ENCODE measurements around the gene HLTF.

The HLTF gene

DNA sequence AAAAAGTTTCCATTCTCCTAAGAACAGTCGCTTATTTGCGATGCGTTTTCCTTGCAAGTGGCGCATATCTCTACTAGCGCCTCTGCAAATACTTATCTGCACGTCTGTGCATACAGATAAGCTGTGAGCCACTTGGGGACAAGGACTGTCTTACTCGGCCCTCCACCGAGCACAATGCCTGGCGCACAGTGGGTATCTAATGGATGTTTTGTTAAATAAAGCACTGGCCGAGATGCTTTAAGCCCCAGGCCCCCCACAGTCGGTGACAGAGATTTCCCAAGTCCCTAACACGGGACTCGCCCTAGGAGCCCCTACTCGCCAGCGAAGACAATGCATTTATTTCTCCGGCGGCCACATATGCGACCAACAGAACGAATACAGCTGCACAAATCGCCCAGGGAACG, 503 bp downstream of the HLTF start:
- DNase-seq (ENCODE audit: low read depth): no peak

DNA sequence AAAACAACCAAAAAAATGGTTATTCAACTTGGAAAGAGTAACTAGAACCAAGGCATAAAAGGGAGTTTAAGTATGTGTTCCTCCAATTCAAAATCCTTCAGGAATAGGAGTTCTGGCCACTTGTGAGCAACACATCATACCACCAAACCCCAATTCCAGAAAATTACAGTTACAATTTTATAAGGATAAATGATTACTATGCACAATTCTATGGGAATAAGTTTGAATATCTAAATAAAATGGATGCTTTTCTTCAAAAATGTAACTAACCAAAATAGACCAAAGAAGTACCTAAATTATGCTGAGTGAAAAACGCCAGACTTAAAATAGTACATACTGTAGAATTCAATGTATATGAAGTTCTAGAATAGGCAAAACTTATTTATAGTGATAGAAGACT, 4.6 kb downstream of the HLTF start:
- DNase-seq (ENCODE audit: low read depth): no peak

DNA sequence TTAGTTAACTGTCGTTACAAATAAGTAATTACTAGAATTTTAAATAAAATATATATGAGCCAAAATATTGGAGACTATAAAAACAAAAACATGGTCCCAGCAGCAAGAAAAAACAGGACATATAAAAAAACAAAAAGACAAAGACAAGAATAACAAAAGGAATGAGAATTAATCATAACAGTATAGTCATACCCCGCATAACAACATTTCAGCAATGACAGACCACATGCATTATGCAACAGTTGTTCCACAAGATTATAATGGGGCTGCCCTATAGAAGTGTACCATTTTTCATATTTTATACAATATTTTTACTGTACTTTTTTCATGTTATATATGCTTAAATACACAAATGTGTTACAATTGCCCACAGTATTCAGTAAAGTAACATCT, 5.6 kb downstream of the HLTF start:
- DNase-seq (ENCODE audit: low read depth): no peak

DNA sequence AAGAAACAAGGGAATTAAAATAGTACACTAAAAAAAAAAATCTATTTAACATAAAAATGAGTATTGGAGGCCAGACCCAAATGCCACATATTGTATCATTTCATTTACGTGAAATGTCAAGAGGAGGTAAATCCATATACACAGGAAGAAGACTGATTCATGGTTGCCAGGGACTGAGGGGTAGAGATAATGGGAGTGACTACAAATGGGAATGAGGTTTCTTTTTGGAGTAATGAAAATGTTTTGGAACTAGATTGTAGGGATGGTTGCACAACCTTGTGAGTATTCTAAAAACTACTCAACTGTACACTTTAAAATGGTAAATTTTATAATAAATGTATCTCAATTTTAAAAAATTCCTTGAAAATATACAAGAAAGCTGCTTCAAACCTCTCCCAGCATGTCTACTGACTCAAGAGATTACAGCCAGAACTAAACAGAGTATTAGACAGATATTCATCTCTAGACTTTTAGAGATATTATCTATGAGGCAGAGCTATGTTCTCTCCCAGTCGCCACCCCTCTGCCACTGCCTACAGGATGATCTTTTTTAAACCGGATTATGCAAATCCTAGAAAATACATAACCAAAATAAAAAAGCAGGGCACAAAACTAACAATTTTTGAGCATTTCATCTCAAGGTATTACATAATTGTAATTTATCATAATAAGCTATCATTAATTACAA, 6.2 kb downstream of the HLTF start:
- no peak for DNase-seq (ENCODE audit: low read depth)

DNA sequence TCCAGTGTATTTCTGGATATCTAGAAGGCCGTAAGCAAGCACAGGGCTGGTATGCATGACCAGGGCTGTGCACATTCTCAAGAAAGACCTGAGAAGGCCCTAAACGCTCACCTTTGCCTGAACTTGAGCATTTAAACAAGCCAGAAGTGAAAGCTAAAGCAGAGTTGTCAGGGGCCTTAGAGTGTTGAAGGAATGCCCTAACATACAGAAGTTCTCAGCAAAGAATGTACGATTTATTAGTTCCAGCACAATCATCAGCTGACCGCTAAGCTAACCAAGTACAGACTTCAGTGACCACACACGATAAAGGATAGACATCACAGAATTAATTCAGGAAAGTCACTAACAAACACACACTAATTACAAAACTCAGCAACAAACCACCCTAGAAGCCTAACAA, 8.7 kb downstream of the HLTF start:
- no peak for DNase-seq (ENCODE audit: low read depth)

DNA sequence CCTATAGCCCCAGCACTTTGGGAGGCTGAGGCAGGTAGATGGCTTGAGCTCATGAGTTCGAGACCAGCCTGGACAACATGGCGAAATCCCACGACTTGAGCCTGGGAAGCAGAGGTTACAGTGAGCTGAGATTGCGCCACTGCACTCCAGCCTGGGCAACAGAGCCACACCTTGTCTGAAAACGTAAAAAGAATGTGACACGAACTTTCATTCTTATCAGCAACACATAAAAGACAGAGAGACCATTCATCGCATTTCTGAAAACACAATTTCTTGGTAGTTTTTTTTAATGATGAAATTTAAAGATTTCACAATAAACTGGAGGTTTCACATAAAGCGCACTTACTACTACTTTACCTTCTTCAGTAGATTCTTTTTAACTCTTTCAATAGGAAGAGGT, 18.4 kb downstream of the HLTF start:
- DNase-seq (ENCODE audit: low read depth): no peak

DNA sequence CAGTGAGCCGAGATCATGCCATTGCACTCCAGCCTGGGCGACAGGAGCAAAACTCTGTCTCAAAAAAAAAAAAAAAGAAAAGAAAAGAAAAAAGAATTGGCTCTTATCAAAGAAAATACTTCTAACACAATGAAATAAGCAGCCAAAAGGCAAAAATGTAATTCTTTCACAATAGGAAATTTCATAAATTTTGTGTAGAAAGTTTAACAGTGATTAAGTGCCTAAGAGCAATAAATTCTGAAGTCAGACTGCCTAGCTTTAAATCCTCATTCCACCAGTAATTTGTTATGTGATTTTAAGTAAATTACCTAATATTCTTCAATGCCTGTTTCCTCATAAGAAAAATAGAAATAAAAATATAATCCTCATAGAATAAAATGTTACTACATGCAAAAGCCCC, 24.6 kb downstream of the HLTF start:
- DNase-seq (ENCODE audit: low read depth): no peak

DNA sequence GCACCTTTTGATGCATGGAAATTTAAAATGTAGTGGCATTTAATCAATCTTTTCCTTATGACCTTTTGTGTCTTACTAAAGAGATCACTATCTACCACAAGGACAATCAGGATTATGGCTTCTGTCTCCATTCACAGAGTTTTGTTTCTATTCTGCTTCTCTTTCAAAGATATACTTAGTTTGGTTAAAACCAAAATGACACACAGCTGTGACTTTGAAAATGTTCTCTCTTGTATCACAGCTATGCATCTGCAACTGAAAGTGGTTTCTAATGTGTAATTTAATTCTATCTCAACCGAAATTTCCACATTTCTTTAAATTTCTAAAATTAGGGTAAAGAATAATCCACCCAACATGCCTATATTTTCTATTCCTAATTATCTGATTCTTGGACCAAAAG, 27.7 kb downstream of the HLTF start:
- no peak for DNase-seq (ENCODE audit: low read depth)

DNA sequence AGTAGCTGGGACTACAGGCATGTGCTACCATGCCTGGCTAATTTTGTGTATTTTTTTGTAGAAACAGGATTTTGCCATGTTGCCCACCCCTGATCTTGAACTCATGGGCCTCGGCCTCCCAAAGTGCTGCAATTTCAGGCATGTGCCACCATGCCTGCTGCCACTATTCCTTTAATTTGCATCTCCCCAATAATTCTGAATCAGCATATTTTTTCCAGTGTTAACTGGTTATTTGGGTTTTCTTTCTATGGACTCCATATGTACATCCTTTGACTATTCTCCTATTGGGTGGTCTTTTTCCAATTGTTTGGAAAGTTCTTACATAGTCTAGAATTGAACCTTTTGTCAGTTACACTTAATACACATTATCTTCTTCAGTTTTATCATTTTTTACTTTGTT, 28.1 kb downstream of the HLTF start:
- DNase-seq (ENCODE audit: low read depth): no peak

DNA sequence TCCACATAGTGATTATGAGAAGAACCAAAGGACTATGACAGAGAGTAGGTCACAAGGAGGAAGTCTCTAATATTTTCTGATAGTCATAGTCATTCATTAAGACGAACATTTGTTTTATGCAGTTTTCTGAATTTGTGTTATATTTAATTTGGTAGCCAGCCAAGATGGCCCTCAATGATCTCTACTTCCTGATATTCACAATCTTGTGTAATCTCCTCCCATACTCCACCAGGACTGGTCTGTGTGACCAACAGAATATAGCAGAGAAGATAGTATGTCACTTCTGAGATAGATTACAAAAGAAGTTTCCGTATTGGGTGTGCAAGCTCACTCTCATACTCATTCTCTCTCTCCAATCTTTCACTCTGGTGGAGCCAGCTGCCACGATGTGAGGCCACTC, 30.8 kb downstream of the HLTF start:
- DNase-seq (ENCODE audit: low read depth): no peak

DNA sequence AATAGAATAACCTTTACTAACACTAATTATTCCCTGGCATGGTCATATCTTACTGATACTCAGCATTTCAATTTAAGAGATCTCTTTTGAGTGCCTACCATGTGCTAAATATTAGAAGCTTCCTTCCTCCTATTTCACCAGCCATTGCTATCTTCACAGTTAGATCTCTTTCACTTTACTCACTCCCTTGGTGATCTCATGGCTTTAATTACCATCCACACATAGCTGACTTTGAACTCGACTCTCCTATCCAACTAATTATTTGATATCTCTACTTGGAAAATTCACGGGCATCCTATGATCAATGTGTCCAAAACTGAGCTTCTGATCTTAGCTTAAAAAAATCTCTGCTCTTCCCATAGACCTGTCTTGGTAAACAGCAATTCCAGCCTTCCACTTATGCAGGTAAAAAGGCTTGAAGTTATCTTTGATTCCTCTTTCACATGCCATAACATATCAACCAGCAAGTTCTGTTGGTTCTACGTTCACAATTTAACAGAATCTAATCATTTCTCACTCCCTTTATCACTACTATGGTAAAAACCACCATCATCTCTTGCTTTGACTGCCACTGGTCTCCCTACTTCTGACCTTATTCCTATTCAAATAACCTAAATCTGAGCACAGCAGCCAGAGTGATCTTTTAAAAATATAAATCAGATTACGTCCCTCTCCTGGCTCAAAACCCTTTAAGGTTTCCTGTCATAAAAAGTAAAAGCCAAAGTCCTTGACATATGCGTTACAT, 41.8 kb downstream of the HLTF start:
- DNase-seq (ENCODE audit: low read depth): no peak

DNA sequence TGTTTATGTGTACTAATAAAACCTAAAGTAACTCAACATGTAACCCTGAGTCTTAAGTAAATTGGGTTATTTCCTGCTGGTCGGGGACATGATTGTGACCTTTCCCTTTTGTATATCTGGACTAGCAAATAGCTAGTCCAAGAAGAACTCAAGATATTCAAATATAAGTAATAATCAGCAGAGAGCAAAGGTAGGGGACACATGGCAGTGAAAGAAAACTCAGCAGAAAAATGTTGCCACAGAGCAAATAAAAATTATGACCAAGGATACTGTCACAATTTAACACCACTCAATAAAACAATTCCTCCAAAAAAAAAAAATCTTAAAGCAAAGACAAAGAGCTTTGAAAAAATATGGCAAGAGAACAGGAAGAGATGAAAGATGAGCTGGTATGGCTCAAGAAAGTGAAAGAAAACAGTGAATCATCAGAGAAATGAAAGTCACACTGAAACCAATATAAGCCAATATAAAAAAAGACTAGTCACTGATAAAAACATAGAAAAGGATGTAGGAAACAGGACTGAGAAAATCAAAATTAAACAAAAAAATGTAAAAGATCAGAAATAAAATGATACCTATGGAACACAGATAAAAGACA, 43.4 kb downstream of the HLTF start:
- no peak for DNase-seq (ENCODE audit: low read depth)

DNA sequence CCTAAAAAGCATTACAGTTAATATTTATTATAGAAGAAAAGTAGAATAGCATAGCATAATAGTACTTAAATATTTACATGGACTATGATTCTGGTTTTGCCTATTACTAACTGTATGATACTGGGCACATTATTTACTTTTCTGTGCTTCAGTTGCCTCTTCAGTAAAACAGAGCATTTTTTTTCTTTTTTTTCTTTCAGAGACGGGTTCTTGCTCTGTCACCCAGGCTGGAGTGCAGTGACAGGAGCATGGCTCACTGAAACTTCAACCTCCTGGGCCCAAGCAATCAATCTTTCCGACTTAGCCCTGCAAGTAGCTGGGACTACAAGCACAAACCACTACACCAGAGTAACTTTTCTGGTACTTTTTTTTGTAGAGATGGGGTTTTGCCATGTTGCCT, 48.0 kb downstream of the HLTF start:
- no peak for DNase-seq (ENCODE audit: low read depth)

DNA sequence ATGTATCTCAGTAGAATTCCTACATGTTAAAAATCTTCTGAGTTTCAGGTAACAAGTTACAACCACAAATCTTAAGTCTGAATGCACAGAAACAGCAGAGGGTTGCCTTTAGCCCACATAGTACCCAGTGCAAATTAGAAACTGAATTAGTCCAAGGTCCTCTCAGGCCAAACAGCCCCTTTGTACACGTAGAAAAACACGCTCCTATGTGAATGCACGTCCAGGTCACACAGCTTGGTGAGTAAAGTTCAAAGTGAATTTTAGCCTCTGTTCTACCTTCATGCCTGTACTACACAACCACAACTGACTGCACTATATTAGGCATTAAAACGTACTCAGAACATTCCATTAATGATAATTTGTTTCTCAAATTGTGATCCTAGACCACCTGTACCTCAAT, 48.6 kb downstream of the HLTF start:
- no peak for DNase-seq (ENCODE audit: low read depth)

DNA sequence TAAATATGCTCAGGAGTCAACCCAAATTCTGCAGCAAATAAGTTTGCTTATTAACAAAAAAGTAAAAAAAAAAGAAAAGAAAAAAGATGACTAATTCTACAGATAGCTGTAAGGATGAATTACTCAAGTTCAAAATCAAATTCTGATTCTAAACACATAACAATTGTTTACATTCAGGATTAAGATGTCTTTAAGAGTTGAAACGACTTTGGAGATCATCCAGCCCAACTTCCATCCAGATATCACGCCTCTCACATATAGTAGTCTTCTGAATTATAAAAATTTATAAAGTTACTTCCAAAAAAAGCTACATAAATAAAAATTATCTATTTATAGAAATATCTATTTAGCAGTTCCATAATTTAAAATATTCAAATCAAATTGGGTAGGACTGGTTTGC, 55.2 kb downstream of the HLTF start:
- no peak for DNase-seq (ENCODE audit: low read depth)

DNA sequence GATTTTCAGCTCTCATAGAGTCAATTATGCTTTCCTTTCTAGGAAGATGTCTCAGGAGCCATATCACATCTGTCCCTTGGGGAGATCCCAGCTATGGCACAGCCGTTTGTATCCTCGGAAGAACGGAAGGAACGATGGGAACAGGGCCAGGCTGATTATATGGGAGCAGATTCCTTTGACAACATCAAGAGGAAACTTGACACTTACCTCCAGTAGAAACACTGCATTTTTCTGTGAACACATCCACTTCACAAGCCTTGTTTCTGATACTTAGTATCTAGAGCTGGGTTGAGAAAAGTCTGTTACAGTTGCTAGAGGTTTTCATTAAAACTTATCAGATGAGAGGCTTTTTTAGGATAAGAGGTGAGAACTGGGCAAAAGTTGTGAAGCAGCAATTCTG, 59.6 kb downstream of the HLTF start:
- DNase-seq (ENCODE audit: low read depth): no peak

DNA sequence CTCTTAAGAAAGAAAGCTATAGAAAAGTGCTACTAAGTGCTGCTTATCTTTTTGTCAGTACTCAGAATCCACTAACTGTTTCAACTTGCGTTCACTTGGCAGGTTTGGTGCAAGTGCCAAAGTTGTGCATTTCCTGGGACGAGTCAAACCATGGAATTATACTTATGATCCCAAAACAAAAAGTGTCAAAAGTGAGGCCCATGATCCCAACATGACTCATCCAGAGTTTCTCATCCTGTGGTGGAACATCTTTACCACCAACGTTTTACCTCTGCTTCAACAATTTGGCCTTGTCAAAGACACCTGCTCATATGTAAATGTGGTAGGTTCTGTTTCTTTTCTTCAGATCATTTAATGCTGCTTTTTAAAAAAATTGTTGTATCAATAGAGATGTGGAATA, 62.4 kb downstream of the HLTF start:
- no peak for DNase-seq (ENCODE audit: low read depth)

DNA sequence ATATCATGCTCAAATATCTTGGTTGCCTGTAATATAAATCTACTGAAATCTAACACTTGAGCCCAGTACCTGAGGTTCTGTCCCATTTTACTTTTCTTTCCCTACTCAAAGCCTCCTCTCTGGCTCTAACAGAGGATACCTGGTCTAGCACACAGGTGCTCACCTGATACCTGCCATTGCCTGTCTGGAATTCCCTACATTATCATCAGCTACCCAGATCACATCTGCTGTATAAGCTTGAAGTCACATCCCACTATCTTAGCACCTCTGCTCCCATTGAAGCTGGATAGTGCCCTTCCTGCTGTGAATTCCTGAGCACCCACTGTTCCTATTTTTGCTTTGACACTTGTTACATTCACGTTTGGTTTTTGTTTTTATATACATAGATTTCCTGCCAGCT, 64.5 kb downstream of the HLTF start:
- no peak for DNase-seq (ENCODE audit: low read depth)

DNA sequence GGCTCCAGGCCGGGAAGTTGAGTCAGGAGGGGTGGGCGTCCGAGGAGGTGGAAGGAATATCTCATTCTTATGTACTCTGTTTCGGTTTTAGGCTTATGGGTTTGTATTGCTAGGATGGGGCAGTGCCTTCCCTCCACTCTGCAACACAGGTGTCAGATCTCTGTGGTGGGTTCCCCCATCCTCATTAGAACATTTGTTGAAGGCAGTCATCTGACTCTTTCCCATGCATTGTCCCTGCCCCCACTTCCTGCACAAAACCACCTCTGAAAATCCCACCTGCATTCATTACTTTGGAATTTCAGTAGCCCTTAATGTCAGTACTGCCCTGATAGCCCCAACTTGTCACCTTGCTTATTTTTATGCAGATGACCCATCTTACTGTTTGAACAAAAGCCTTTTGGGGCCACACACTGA, 65.5 kb downstream of the HLTF start:
- DNase-seq (ENCODE audit: low read depth): no peak

DNA sequence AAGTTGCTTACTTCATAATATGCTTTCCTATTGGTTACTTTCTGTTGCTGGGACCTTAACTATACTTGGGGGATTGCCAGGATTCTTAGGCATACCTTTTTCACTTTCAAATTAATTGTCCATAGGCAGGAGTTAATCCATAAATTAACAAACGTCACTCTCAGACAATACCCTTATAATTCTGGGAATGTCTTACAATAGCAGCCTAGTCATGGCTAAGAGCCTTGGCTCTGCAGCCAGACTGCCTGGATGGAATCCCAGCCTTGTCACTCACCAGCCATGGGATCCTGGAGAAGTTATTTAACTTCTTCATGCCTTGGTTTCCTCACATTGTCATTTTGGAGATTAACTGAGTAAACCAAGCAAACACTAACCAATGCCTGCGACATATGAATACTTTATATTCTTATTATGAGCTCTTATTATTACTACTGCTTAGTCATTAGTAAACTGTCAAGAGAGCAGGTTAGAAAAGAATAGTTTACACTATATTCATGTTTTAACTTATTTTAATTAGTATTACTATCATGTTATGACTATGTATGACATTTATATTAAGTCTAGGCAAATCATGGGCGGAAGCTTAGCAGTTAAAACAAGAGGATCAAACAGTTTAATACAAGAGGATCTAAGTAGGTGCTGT, 66.0 kb downstream of the HLTF start:
- DNase-seq (ENCODE audit: low read depth): no peak

DNA sequence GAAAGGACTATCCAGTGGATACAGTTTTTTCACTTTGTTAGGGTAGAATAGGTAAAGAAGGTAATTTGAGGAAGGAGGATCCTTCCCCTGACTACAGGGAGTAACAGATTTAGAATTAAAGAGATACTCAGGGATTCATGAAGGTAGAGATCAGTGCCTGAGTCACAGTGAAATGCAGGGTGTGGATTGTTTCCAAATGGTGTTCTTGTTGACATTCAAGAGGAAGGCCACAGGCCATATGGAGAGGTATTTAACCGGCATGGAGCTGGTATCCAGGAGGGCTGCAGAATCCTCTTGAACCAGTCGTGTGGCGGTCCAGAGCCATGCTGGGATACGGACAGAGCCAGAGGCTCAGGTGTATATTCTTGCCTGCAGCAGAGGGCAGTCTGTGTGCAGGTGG, 66.8 kb downstream of the HLTF start:
- DNase-seq (ENCODE audit: low read depth): no peak

DNA sequence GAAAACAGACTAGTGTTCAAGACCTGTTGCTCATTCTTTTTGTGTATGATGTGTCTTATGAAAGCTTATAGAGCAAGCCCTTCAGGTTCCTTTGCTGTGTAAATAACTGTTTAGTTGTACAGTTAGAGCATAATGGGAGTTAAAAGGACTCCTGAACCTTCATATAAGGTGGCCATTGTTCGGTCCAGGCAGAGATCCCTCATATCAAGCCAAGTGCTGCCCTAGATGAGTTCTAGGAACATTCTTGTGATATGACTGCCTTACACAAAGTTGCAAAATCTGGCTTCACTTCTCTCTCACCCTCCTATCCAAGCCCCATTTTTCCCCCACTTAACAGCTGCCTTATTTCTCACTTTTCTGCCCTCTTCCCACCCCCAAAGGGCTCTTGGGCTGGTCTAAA, 68.1 kb downstream of the HLTF start:
- no peak for DNase-seq (ENCODE audit: low read depth)
